Astrocyte (in vitro differentiated cells and primary cell): ENCODE results near the gene NCAM1. TPM values are rescaled to one million over a fixed set of nuclear protein-coding genes. Genes with fewer than 3 reads are reported as not detected.

Experiments used
- DNase-seq: peaks from one replicate; pipeline ENCODE4 v3.0.0-alpha.2; 2010; ENCODE audit warnings: low read depth
- FAIRE-seq: peaks from 2 replicates; lab custom pipeline; 2011; peaks lifted over from hg19 to GRCh38; lab: Jason Lieb, UNC
- H2AFZ ChIP-seq: 2 replicates; pipeline ENCODE4 v1.6.0; 2012; ENCODE audit warnings: low read depth, low read length, inconsistent platforms
- H3K27ac ChIP-seq: 2 replicates; pipeline ENCODE4 v1.5.1; 2011; ENCODE audit warnings: low read depth, low read length, inconsistent platforms
- H3K27me3 ChIP-seq: 2 replicates; pipeline ENCODE4 v1.6.0; 2011; ENCODE audit warnings: low read length, inconsistent platforms; ENCODE audit not compliant: insufficient read depth
- H3K36me3 ChIP-seq: 2 replicates; pipeline ENCODE4 v1.5.1; 2011; ENCODE audit warnings: low read length, inconsistent platforms; ENCODE audit not compliant: insufficient read depth
- H3K4me1 ChIP-seq: 2 replicates; pipeline ENCODE4 v1.5.1; 2011; ENCODE audit warnings: low read length, inconsistent platforms; ENCODE audit not compliant: insufficient read depth
- H3K4me2 ChIP-seq: 2 replicates; pipeline ENCODE4 v1.6.0; 2012; ENCODE audit warnings: low read length, inconsistent platforms
- H3K4me3 ChIP-seq: 2 replicates; pipeline ENCODE4 v1.5.1; 2011; ENCODE audit warnings: low read depth, mild to moderate bottlenecking, low read length, inconsistent platforms; ENCODE audit not compliant: insufficient read depth
- H3K79me2 ChIP-seq: 2 replicates; pipeline ENCODE4 v1.6.0; 2012; ENCODE audit warnings: mild to moderate bottlenecking, low read length, inconsistent platforms; ENCODE audit not compliant: insufficient read depth
- H3K9ac ChIP-seq: 2 replicates; pipeline ENCODE4 v1.6.0; 2012; ENCODE audit warnings: mild to moderate bottlenecking, low read length, inconsistent platforms
- H3K9me3 ChIP-seq: 2 replicates; pipeline ENCODE4 v1.5.1; 2012; ENCODE audit warnings: low read depth, mild to moderate bottlenecking, low read length, inconsistent platforms; ENCODE audit not compliant: insufficient read depth
- H4K20me1 ChIP-seq: 2 replicates; pipeline ENCODE4 v1.6.0; 2012; ENCODE audit warnings: low read length, inconsistent platforms; ENCODE audit not compliant: insufficient read depth
- H3K27ac Mint-ChIP-seq: one replicate; pipeline ENCODE4 v1.8.0; 2021; ENCODE audit warnings: mild to moderate bottlenecking, mixed read lengths; ENCODE audit not compliant: unreplicated experiment
- H3K27me3 Mint-ChIP-seq: one replicate; pipeline ENCODE4 v1.8.0; 2021; ENCODE audit warnings: low read depth, mixed read lengths; ENCODE audit not compliant: unreplicated experiment
- H3K36me3 Mint-ChIP-seq: one replicate; pipeline ENCODE4 v1.8.0; 2021; ENCODE audit warnings: low read depth, mixed read lengths; ENCODE audit not compliant: unreplicated experiment
- H3K4me1 Mint-ChIP-seq: one replicate; pipeline ENCODE4 v1.8.0; 2021; ENCODE audit warnings: low read depth, mixed read lengths; ENCODE audit not compliant: unreplicated experiment
- H3K4me3 Mint-ChIP-seq: one replicate; pipeline ENCODE4 v1.8.0; 2021; ENCODE audit warnings: mild to moderate bottlenecking, moderate library complexity, mixed read lengths; ENCODE audit not compliant: unreplicated experiment
- H3K9me3 Mint-ChIP-seq: one replicate; pipeline ENCODE4 v1.8.0; 2021; ENCODE audit warnings: mild to moderate bottlenecking, mixed read lengths; ENCODE audit not compliant: unreplicated experiment
- EZH2 ChIP-seq: IDR thresholded peaks from 2 replicates; pipeline ENCODE4 v1.6.1; 2012; ENCODE audit warnings: mild to moderate bottlenecking, low read length, inconsistent platforms; ENCODE audit not compliant: insufficient read depth
- total RNA-seq: library from RNA; stranded (reverse); gene quantifications from 2 replicates; pipeline ENCODE4 v1.2.1, GENCODE V29; 2021
- TF ChIP-seq, protein P1 (sequence below): IDR thresholded peaks from 2 replicates; pipeline ENCODE4 v1.5.1; 2011; ENCODE audit warnings: low read depth, mild to moderate bottlenecking, inconsistent platforms, low read length, moderate library complexity; ENCODE audit not compliant: insufficient read depth

The NCAM1 gene
- total RNA-seq, 1 donor from 2014 or later, result 17.4 TPM

DNA sequence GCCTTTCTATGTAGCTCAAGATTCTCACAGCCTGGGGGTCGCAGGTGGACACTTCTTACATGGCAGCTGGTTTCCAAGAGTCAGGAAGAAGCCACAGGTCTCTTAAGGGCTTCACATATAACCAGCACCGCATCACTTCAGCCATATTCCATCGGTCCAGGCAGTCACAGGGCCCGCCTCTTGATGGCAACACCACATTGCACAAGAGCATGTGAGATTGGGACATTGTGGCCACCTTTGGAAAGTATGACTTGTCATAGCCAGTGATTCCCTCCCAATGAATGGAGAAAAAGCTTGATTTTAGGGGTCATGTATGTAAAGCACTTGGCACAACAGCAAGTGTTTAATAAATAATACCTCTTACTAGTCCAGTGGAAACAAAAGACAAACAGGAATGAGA is 98.3 kb downstream of the NCAM1 start:
- H3K36me3 ChIP-seq, result no peaks in the 10 kb centered on the region
- FAIRE-seq (no peak), DNase-seq (no peak)
- Mint-ChIP-seq H3K9me3 (no peaks in the 10 kb centered on the region), H3K27ac (no peak overlapping the region), H3K4me1 (no peaks in the 10 kb centered on the region), H3K27me3 (peaks cover 6% of the 10 kb centered on the region), H3K4me3 (no peak overlapping the region), H3K36me3 (peaks cover 4% of the 10 kb centered on the region)
- no peak overlapping the region for H3K4me2 ChIP-seq
- no peaks in the 10 kb centered on the region for H3K27me3 ChIP-seq
- no peak overlapping the region for H3K9ac ChIP-seq
- no peak overlapping the region for H3K27ac ChIP-seq
- H3K4me3 ChIP-seq, result no peak overlapping the region
- H3K79me2 ChIP-seq, result no peaks in the 10 kb centered on the region
- H2AFZ ChIP-seq, result no peak overlapping the region
- H3K9me3 ChIP-seq, result no peaks in the 10 kb centered on the region
- no peaks in the 10 kb centered on the region for H3K4me1 ChIP-seq
- TF ChIP-seq, protein P1, sequence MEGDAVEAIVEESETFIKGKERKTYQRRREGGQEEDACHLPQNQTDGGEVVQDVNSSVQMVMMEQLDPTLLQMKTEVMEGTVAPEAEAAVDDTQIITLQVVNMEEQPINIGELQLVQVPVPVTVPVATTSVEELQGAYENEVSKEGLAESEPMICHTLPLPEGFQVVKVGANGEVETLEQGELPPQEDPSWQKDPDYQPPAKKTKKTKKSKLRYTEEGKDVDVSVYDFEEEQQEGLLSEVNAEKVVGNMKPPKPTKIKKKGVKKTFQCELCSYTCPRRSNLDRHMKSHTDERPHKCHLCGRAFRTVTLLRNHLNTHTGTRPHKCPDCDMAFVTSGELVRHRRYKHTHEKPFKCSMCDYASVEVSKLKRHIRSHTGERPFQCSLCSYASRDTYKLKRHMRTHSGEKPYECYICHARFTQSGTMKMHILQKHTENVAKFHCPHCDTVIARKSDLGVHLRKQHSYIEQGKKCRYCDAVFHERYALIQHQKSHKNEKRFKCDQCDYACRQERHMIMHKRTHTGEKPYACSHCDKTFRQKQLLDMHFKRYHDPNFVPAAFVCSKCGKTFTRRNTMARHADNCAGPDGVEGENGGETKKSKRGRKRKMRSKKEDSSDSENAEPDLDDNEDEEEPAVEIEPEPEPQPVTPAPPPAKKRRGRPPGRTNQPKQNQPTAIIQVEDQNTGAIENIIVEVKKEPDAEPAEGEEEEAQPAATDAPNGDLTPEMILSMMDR, result no peak
- no peak for TF ChIP-seq EZH2
- H4K20me1 ChIP-seq, result no peaks in the 10 kb centered on the region

DNA sequence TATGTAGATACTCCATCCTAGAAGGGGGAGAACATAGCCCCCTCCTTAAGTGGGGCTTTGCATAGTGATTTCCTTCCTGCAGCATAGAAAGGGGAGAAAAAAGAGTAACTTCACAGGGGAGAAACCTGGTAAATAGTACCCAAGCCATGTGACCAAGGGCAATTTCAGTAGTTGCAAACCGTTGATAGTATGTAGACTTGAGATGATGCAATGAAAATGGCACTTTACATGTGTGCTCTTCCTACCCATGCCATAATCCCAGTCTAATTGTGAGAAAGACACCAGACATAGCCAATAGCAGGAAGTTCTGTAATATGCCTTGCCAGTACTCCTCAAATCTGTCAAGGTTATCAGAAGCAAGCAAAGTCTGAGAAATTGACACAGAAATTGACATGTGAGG is 104.1 kb downstream of the NCAM1 start:
- no peaks in the 10 kb centered on the region for H3K36me3 Mint-ChIP-seq

DNA sequence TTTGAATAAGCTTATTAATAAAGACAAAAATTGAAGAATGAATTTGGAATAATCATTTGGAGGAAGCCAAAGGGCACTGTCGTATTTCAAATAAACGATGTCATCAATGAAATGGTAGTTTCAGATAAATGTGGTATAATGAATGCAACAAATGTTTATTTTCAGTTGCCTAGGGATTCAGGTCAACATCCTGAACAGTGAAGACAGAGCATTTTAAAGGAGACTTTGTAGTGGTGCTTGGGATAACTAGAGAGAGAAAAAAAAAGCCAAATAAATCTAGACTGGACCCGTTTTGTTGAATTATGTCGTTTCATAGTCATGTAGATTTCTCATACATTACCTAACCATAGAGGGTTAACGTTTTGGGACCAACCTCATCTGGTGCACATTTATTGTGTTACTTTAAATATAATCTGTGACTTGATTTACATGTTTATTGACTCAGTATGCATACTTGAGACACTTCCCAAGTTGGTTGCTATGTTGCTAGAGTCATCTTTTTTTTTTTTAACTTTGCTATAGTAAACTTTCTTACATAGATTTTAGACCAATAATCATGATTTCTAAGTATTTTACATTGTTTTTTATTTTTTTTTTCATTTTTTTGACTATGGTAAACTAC is 111.1 kb downstream of the NCAM1 start:
- Histone ChIP-seq H3K4me1 (no peaks in the 10 kb centered on the region), H3K36me3 (no peaks in the 10 kb centered on the region), H3K9me3 (peaks cover 3% of the 10 kb centered on the region), H3K4me3 (no peak overlapping the region), H4K20me1 (no peaks in the 10 kb centered on the region), H3K27ac (no peak overlapping the region), H3K4me2 (no peak overlapping the region), H3K27me3 (no peaks in the 10 kb centered on the region), H2AFZ (no peak overlapping the region), H3K9ac (no peak overlapping the region), H3K79me2 (no peaks in the 10 kb centered on the region)
- Mint-ChIP-seq H3K27me3 (no peaks in the 10 kb centered on the region), H3K27ac (no peak overlapping the region), H3K4me1 (no peaks in the 10 kb centered on the region), H3K36me3 (no peaks in the 10 kb centered on the region), H3K4me3 (no peak overlapping the region), H3K9me3 (no peaks in the 10 kb centered on the region)
- no peak for FAIRE-seq
- TF ChIP-seq, protein P1, result no peak
- TF ChIP-seq EZH2, result no peak
- DNase-seq, result no peak

More for the DNA sequence above, 104.1 kb downstream of the NCAM1 start:
- H2AFZ ChIP-seq, result no peak overlapping the region
- FAIRE-seq (no peak), DNase-seq (no peak)
- H3K4me1 ChIP-seq, result no peaks in the 10 kb centered on the region
- H3K27me3 ChIP-seq, result no peaks in the 10 kb centered on the region
- no peaks in the 10 kb centered on the region for H4K20me1 ChIP-seq
- no peak overlapping the region for H3K4me3 Mint-ChIP-seq
- no peaks in the 10 kb centered on the region for H3K9me3 Mint-ChIP-seq
- no peak overlapping the region for H3K27ac Mint-ChIP-seq
- H3K36me3 ChIP-seq, result no peaks in the 10 kb centered on the region
- H3K4me1 Mint-ChIP-seq, result no peaks in the 10 kb centered on the region
- H3K9ac ChIP-seq, result no peak overlapping the region
- peaks cover 3% of the 10 kb centered on the region for H3K9me3 ChIP-seq
- H3K27me3 Mint-ChIP-seq, result peaks cover 6% of the 10 kb centered on the region
- no peak overlapping the region for H3K4me3 ChIP-seq
- TF ChIP-seq, protein P1, result no peak
- no peak for TF ChIP-seq EZH2
- no peak overlapping the region for H3K27ac ChIP-seq
- H3K79me2 ChIP-seq, result no peaks in the 10 kb centered on the region
- H3K4me2 ChIP-seq, result no peak overlapping the region
